GM21390 (cell line): ENCODE results near the gene CACNA1S.

ENCODE experiments used
- ATAC-seq: cut with Tn5 transposase; IDR thresholded peaks from one replicate; pipeline ENCODE4 v1.9.1; 2021; ENCODE audit not compliant: unreplicated experiment

The CACNA1S gene

DNA sequence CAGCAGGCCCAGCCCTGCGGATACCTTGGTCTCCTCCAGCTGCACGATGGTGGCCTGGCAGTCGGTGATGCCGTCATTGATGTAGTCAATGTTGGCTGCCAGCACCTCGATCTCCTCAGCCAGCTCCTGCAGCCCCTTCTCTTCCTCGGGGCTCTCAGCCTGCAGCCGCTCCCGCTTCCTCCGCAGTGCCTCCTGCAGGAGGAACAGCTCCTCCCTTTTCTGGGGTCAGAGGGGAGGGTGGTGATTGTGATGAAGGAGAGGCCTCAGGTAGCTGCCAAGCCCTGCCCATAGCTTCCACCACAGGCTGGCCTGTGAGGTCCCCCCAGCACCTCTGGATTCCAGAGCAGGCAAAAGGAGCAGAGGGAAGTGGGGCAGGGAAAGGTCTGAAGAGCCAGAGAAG, 122.1 kb downstream of the CACNA1S start:
- ATAC-seq, result no peak
